B cell (primary cell): ENCODE data around the gene PSMB8. TPM values are rescaled to one million over a fixed set of nuclear protein-coding genes. Genes with fewer than 3 reads are reported as not detected.

ENCODE experiments used
- ATAC-seq: fragments of 200-7000 bp; cut with Tn5 transposase; one replicate; pipeline ENCODE4 v1.10.0; 2021; ENCODE audit warnings: low read depth, mild to moderate bottlenecking, moderate number of reproducible peaks, moderate library complexity
- CTCF ChIA-PET: fragments of 350-600 bp; sonication (Branson Sonifier 250); formaldehyde crosslinking; loops from one replicate; lab custom pipeline; 2021; ENCODE audit warnings: antibody characterized with exemption, inconsistent platforms; lab: Charles Lee
- POLR2A ChIA-PET: fragments of 350-600 bp; sonication (Branson Sonifier 250); formaldehyde crosslinking; loops from one replicate; lab custom pipeline; 2021; ENCODE audit warnings: antibody characterized with exemption; lab: Charles Lee
- DNase-seq: peaks from one replicate; pipeline ENCODE4 v3.0.0; 2013
- H2AFZ ChIP-seq: 2 replicates; pipeline ENCODE4 v1.6.1; 2012; ENCODE audit warnings: mild to moderate bottlenecking, low read depth, low read length; ENCODE audit not compliant: insufficient read depth, poor library complexity, severe bottlenecking
- H3K27ac ChIP-seq, 2 donors: 1 replicate in 1 of 2; 2 replicates in 1 of 2; pipeline ENCODE4 v1.5.1; 2012 to 2013; ENCODE audit warnings: low read length in 2 of 2, mild to moderate bottlenecking in 2 of 2, moderate library complexity in 1 of 2
- H3K27me3 ChIP-seq, 4 experiments: fragments of 200-600 bp in 1 of 4; sonication (generic) in 1 of 4; replicated peaks in 1 of 4; 1 replicate in 2 of 4; 2 replicates in 2 of 4; pipeline versions ENCODE4 v1.6.1 to v1.7.0; 2013 to 2016; ENCODE audit warnings: low read length in 3 of 4, mild to moderate bottlenecking in 2 of 4, mixed read lengths in 1 of 4, moderate library complexity in 1 of 4; ENCODE audit not compliant: insufficient read depth in 4 of 4, control insufficient read depth in 3 of 4; ENCODE audit errors: control extremely low read depth in 1 of 4
- H3K36me3 ChIP-seq, 2 experiments: replicated peaks in 1 of 2; 1 replicate in 1 of 2; 2 replicates in 1 of 2; pipeline versions ENCODE4 v1.6.1 to v1.7.1; 2013; ENCODE audit warnings: low read length in 1 of 2; ENCODE audit not compliant: insufficient read depth in 2 of 2, control insufficient read depth in 1 of 2; ENCODE audit errors: control extremely low read depth in 1 of 2, extremely low read depth in 1 of 2
- H3K4me1 ChIP-seq, 2 donors: fragments of 200-600 bp in 1 of 2; sonication (generic) in 1 of 2; 1 replicate in 1 of 2; 2 replicates in 1 of 2; pipeline versions ENCODE4 v1.5.1 to v1.6.1; 2013 to 2017; ENCODE audit warnings: low read length in 2 of 2; ENCODE audit not compliant: control insufficient read depth in 2 of 2, insufficient read depth in 2 of 2
- H3K4me2 ChIP-seq: replicated peaks from 2 replicates; pipeline ENCODE3; 2012; ENCODE audit warnings: mild to moderate bottlenecking, low read depth, low read length; ENCODE audit not compliant: poor library complexity, severe bottlenecking
- H3K4me3 ChIP-seq, 5 experiments: fragments of 200-600 bp in 1 of 5; sonication (generic) in 1 of 5; 1 replicate in 3 of 5; 2 replicates in 2 of 5; pipeline versions ENCODE4 v1.5.1 to v1.7.0; 2011 to 2016; ENCODE audit warnings: low read length in 4 of 5, mild to moderate bottlenecking in 4 of 5, low read depth in 2 of 5, control low read depth in 1 of 5, moderate library complexity in 1 of 5; ENCODE audit not compliant: insufficient read depth in 1 of 5; ENCODE audit errors: control extremely low read depth in 1 of 5, extremely low read depth in 1 of 5
- H3K79me2 ChIP-seq: fragments of 200-600 bp; sonication (generic); one replicate; pipeline ENCODE4 v1.6.0; 2016; ENCODE audit warnings: low read length; ENCODE audit not compliant: control insufficient read depth, insufficient read depth
- H3K9ac ChIP-seq: fragments of 200-600 bp; sonication (generic); 2 replicates; pipeline ENCODE4 v1.6.1; 2017; ENCODE audit warnings: mild to moderate bottlenecking, low read length, moderate library complexity
- H3K9me3 ChIP-seq, 3 donors: one replicate each; pipeline versions ENCODE4 v1.6.1 to v1.7.1; 2013; ENCODE audit warnings: low read length in 2 of 3; ENCODE audit not compliant: control insufficient read depth in 2 of 3, insufficient read depth in 1 of 3; ENCODE audit errors: control extremely low read depth in 1 of 3
- H4K20me1 ChIP-seq: 2 replicates; pipeline ENCODE4 v1.6.0; 2012; ENCODE audit warnings: mild to moderate bottlenecking, low read length; ENCODE audit not compliant: insufficient read depth, control insufficient read depth, poor library complexity, severe bottlenecking
- H3K27ac Mint-ChIP-seq: one replicate; pipeline ENCODE4 v1.8.0; 2021; ENCODE audit warnings: mixed read lengths
- H3K27me3 Mint-ChIP-seq: one replicate; pipeline ENCODE4 v1.8.0; 2021; ENCODE audit warnings: mixed read lengths
- H3K4me1 Mint-ChIP-seq: one replicate; pipeline ENCODE4 v1.8.0; 2021; ENCODE audit warnings: mixed read lengths
- H3K4me3 Mint-ChIP-seq: one replicate; pipeline ENCODE4 v1.8.0; 2021; ENCODE audit warnings: mixed read lengths
- H3K9me3 Mint-ChIP-seq: one replicate; pipeline ENCODE4 v1.8.0; 2022; ENCODE audit warnings: mixed read lengths; ENCODE audit not compliant: insufficient read depth
- EZH2 ChIP-seq: IDR thresholded peaks from 2 replicates; pipeline ENCODE4 v1.6.1; 2012; ENCODE audit warnings: borderline replicate concordance, low read depth, mild to moderate bottlenecking, moderate library complexity, low read length; ENCODE audit not compliant: insufficient read depth, poor library complexity, severe bottlenecking
- WGBS: methylation state at CpG from one replicate; pipeline ENCODE4 v1.1.5; 2013; ENCODE audit warnings: missing lambda C conversion rate; ENCODE audit not compliant: insufficient coverage; 5-methylcytosine and 5-hydroxymethylcytosine counted together
- intact Hi-C: fragments of 100-400 bp; cut with micrococcal nuclease; formaldehyde crosslinking; loops from one replicate; pipeline ENCODE4 v1.10.0; 2022
- polyA plus RNA-seq: library from polyadenylated mRNA; depleted of rRNA; stranded (reverse); fragments of >200 nt; gene quantifications from 2 replicates; pipeline ENCODE4 v1.2.3, GENCODE V29; 2012
- total RNA-seq, 2 donors: library from RNA; stranded (reverse); fragments of 120-200 nt in 1 of 2; gene quantifications; 1 replicate in 1 of 2; 2 replicates in 1 of 2; pipeline versions ENCODE4 v1.2.3 to v1.2.4, GENCODE V29; 2013 to 2022
- TF ChIP-seq, protein P1 (sequence below): fragments of 200-600 bp; IDR thresholded peaks from one replicate; pipeline ENCODE4 v1.8.0; 2022; ENCODE audit warnings: antibody characterized with exemption, mild to moderate bottlenecking

The PSMB8 gene
- total and polyA plus RNA-seq, 2 donors (not counting 1 experiment from before 2014, with no cell fraction given), result 129 to 256 TPM

DNA sequence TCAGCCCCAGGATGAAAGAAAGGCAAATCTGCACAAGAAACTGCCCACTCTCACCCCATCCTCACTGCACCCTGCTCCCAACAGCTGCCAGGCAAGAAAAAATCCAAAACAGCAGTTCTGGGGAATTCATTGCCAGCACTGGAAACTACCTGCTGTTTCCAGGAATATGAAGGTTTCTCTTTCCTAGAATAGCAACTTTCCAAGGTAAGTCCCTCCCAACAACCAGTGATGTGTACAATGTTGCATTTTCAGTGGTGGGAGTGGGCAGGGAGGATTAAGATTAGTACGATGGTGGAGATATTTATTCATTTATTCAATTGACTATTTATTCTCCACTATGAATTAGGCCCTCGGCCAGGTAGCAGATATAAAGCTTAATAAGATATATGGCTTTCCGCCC, 16.8 kb downstream of the PSMB8 start:
- Histone ChIP-seq H3K27me3 (no peaks in the 10 kb centered on the region), H3K79me2 (peaks cover 30% of the 10 kb centered on the region), H2AFZ (no peak overlapping the region), H3K4me1 (peaks cover under 1% of the 10 kb centered on the region in 2 donors), H3K4me3 (no peak overlapping the region), H3K4me2 (no peak overlapping the region), H4K20me1 (no peaks in the 10 kb centered on the region), H3K27ac (no peak overlapping the region), H3K36me3 (peaks cover 18 to 52% of the 10 kb centered on the region in 2 experiments), H3K9ac (no peak overlapping the region), H3K9me3 (no peaks in the 10 kb centered on the region)
- Mint-ChIP-seq H3K27ac (peak overlapping the region; percentile 18), H3K4me3 (no peak overlapping the region), H3K27me3 (no peaks in the 10 kb centered on the region), H3K4me1 (peaks cover 9% of the 10 kb centered on the region), H3K9me3 (no peaks in the 10 kb centered on the region)
- intact Hi-C loops, result no loop called here
- TF ChIP-seq EZH2, result no peak
- TF ChIP-seq, protein P1, sequence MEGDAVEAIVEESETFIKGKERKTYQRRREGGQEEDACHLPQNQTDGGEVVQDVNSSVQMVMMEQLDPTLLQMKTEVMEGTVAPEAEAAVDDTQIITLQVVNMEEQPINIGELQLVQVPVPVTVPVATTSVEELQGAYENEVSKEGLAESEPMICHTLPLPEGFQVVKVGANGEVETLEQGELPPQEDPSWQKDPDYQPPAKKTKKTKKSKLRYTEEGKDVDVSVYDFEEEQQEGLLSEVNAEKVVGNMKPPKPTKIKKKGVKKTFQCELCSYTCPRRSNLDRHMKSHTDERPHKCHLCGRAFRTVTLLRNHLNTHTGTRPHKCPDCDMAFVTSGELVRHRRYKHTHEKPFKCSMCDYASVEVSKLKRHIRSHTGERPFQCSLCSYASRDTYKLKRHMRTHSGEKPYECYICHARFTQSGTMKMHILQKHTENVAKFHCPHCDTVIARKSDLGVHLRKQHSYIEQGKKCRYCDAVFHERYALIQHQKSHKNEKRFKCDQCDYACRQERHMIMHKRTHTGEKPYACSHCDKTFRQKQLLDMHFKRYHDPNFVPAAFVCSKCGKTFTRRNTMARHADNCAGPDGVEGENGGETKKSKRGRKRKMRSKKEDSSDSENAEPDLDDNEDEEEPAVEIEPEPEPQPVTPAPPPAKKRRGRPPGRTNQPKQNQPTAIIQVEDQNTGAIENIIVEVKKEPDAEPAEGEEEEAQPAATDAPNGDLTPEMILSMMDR, result no peak
- ChIA-PET POLR2A (interaction anchor here (0.9 kb wide), 1 partner anchor 11 kb away, joined by 6 read pairs; the partner anchor contains the start of gene TAP2), CTCF (interaction anchor here (0.8 to 4.7 kb wide), 11 partner anchors 10 to 395 kb away, joined by 3 to 33 read pairs (median 3); partner anchors contain the start of genes HLA-DOB, PSMB9, TAP1 and TAP2)
- DNase-seq (no peak), ATAC-seq (no peak)
- 100% methylated on average over 1 of the region's 3 CpGs for WGBS

DNA sequence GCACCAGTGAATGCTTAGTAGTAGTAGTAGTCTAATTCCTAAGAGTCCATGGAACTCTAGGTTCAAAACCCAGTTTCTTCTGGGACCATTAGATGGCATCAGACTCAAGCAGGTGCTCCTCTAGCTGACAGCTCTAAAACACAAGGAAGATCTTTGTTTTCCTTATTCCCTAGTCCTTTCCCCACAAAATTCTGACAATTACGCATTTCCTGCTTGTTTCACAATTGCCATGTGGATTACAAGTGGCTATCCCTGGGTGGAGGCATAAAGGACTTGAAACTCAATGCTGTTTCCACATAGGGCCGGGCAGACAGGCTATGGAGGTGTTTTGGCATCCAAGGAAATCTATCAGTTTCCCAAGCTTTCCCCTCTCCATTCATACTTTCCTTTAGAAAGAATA, 17.9 kb downstream of the PSMB8 start:
- H3K27ac Mint-ChIP-seq, result no peak overlapping the region

More for the DNA sequence above, 17.9 kb downstream of the PSMB8 start:
- no peak overlapping the region for H2AFZ ChIP-seq
- H3K27me3 Mint-ChIP-seq, result no peaks in the 10 kb centered on the region
- no peak overlapping the region for H3K9ac ChIP-seq
- H3K9me3 Mint-ChIP-seq, result no peaks in the 10 kb centered on the region
- no peak for ATAC-seq
- peaks cover 11% of the 10 kb centered on the region in 2 donors for H3K4me1 ChIP-seq
- DNase-seq, result no peak
- no peak overlapping the region for H3K4me2 ChIP-seq
- H3K27ac ChIP-seq, result no peak overlapping the region
- WGBS, result 86% methylated on average over 1 of the region's 2 CpGs
- H3K4me3 Mint-ChIP-seq, result no peak overlapping the region
- peaks cover 19% of the 10 kb centered on the region for H3K79me2 ChIP-seq
- peaks cover 15% of the 10 kb centered on the region for H3K4me1 Mint-ChIP-seq
- no peaks in the 10 kb centered on the region for H4K20me1 ChIP-seq
- intact Hi-C loops, result no loop called here
- H3K36me3 ChIP-seq, result peaks cover 12 to 43% of the 10 kb centered on the region in 2 experiments
- POLR2A ChIA-PET, result no interaction called here
- no peaks in the 10 kb centered on the region for H3K27me3 ChIP-seq
- H3K9me3 ChIP-seq, result no peaks in the 10 kb centered on the region
- no peak for TF ChIP-seq EZH2
- TF ChIP-seq, protein P1, result no peak
- CTCF ChIA-PET, result interaction anchor here (0.9 to 4.7 kb wide), 10 partner anchors 9 to 189 kb away, joined by 3 to 33 read pairs (median 4); partner anchors contain the start of genes HLA-DOB and TAP2
- no peak overlapping the region for H3K4me3 ChIP-seq
